HG03565 (cell line): ENCODE measurements around the gene MAMDC2.

Experiments
- ATAC-seq: cut with Tn5 transposase; IDR thresholded peaks from one replicate; pipeline ENCODE4 v1.9.1; 2021; ENCODE audit warnings: mild to moderate bottlenecking, moderate library complexity; ENCODE audit not compliant: unreplicated experiment

The MAMDC2 gene

GRCh38 chr9:70060883-70061507, 17.3 kb downstream of the MAMDC2 start:
- ATAC-seq: peak; percentile 98

- no peak for ATAC-seq
Observed at GRCh38 chr9:70061776-70062175, 18.1 kb downstream of the MAMDC2 start.

- no peak for ATAC-seq
Observed at GRCh38 chr9:70064496-70064895, 20.8 kb downstream of the MAMDC2 start.

- ATAC-seq: no peak
Observed at GRCh38 chr9:70065572-70065971, 21.9 kb downstream of the MAMDC2 start.

- ATAC-seq: no peak
Observed at GRCh38 chr9:70066418-70066817, 22.8 kb downstream of the MAMDC2 start.

GRCh38 chr9:70066874-70067273, 23.2 kb downstream of the MAMDC2 start:
- ATAC-seq: no peak

- no peak for ATAC-seq
Observed at GRCh38 chr9:70069704-70070103, 26.1 kb downstream of the MAMDC2 start.

- no peak for ATAC-seq
Observed at GRCh38 chr9:70073193-70073592, 29.5 kb downstream of the MAMDC2 start.

- no peak for ATAC-seq
Observed at GRCh38 chr9:70073756-70074155, 30.1 kb downstream of the MAMDC2 start.

GRCh38 chr9:70076678-70077077, 33.0 kb downstream of the MAMDC2 start:
- ATAC-seq: no peak

- no peak for ATAC-seq
Observed at GRCh38 chr9:70079417-70080037, 35.9 kb downstream of the MAMDC2 start.

GRCh38 chr9:70080481-70081119, 37.0 kb downstream of the MAMDC2 start:
- no peak for ATAC-seq

- ATAC-seq: no peak
Observed at GRCh38 chr9:70081120-70081495, 37.5 kb downstream of the MAMDC2 start.

- ATAC-seq: no peak
Observed at GRCh38 chr9:70083429-70083828, 39.8 kb downstream of the MAMDC2 start.

- no peak for ATAC-seq
Observed at GRCh38 chr9:70085241-70085640, 41.6 kb downstream of the MAMDC2 start.

GRCh38 chr9:70091103-70091502, 47.5 kb downstream of the MAMDC2 start:
- ATAC-seq: no peak

- ATAC-seq: no peak
Observed at GRCh38 chr9:70091572-70091971, 47.9 kb downstream of the MAMDC2 start.

GRCh38 chr9:70092190-70092589, 48.5 kb downstream of the MAMDC2 start:
- ATAC-seq: no peak

- no peak for ATAC-seq
Observed at GRCh38 chr9:70093095-70093494, 49.4 kb downstream of the MAMDC2 start.

GRCh38 chr9:70093944-70094343, 50.3 kb downstream of the MAMDC2 start:
- no peak for ATAC-seq

GRCh38 chr9:70094747-70095146, 51.1 kb downstream of the MAMDC2 start:
- no peak for ATAC-seq

- ATAC-seq: no peak
Observed at GRCh38 chr9:70097187-70097586, 53.5 kb downstream of the MAMDC2 start.
